HEK293 (cell line): ENCODE measurements around the gene CTIF.

Source experiments
- CTCF ChIA-PET: fragments of 350-600 bp; formaldehyde crosslinking; extraction: SDS; loops from one replicate; lab custom pipeline; 2021; ENCODE audit warnings: antibody characterized with exemption; lab: Yijun Ruan, JAX
- POLR2A ChIA-PET: fragments of 300-600 bp; formaldehyde crosslinking; extraction: SDS; loops from one replicate; lab custom pipeline; 2020; ENCODE audit warnings: antibody characterized with exemption, inconsistent platforms; lab: Yijun Ruan, JAX
- H3K27ac ChIP-seq: fragments of 200-500 bp; sonication (Bioruptor generic); 2 replicates; pipeline ENCODE4 v1.5.1; 2014; ENCODE audit warnings: low read depth, low read length, control low read depth, inconsistent platforms; ENCODE audit errors: extremely low read depth
- H3K36me3 ChIP-seq, 2 experiments: fragments of 200-500 bp in 1 of 2; sonication (Bioruptor generic) in 1 of 2; 1 replicate in 1 of 2; 2 replicates in 1 of 2; pipeline ENCODE4 v1.5.1; 2014 to 2017; ENCODE audit warnings: inconsistent platforms in 2 of 2, low read length in 2 of 2; ENCODE audit not compliant: control insufficient read depth in 2 of 2, insufficient read depth in 1 of 2
- H3K4me1 ChIP-seq: fragments of 200-500 bp; sonication (Bioruptor generic); 2 replicates; pipeline ENCODE4 v1.5.1; 2014; ENCODE audit warnings: mild to moderate bottlenecking, low read length, inconsistent platforms; ENCODE audit not compliant: control insufficient read depth, insufficient read depth
- H3K4me3 ChIP-seq: 2 replicates; pipeline ENCODE4 v1.5.1; 2011; ENCODE audit warnings: low read depth, mild to moderate bottlenecking, control low read depth, low read length, moderate library complexity
- H3K9me3 ChIP-seq: fragments of 200-500 bp; sonication (Bioruptor generic); 2 replicates; pipeline ENCODE4 v1.5.1; 2014; ENCODE audit warnings: low read depth, low read length, inconsistent platforms; ENCODE audit not compliant: control insufficient read depth, insufficient read depth
- CTCF ChIP-seq: fragments of 450-650 bp; formaldehyde crosslinking; IDR thresholded peaks from 2 replicates; pipeline ENCODE4 v1.5.1; 2016; ENCODE audit warnings: missing biosample characterization, missing genetic modification characterization
- MEIS1 ChIP-seq: sonication (generic); formaldehyde crosslinking; IDR thresholded peaks from 2 replicates; pipeline ENCODE4 v1.8.1; 2022; ENCODE audit warnings: missing genetic modification reagents, mild to moderate bottlenecking, borderline replicate concordance
- OVOL3 ChIP-seq: fragments of 450-650 bp; formaldehyde crosslinking; IDR thresholded peaks from 2 replicates; pipeline ENCODE4 v1.5.1; 2016; ENCODE audit warnings: missing biosample characterization, missing genetic modification characterization
- PATZ1 ChIP-seq: fragments of 450-650 bp; formaldehyde crosslinking; IDR thresholded peaks from 2 replicates; pipeline ENCODE4 v1.5.1; 2016; ENCODE audit warnings: missing biosample characterization, missing genetic modification characterization
- RBAK ChIP-seq: fragments of 450-650 bp; formaldehyde crosslinking; IDR thresholded peaks from 2 replicates; pipeline ENCODE4 v1.5.1; 2016; ENCODE audit warnings: missing biosample characterization, missing genetic modification characterization
- SCRT1 ChIP-seq: fragments of 450-650 bp; formaldehyde crosslinking; IDR thresholded peaks from 2 replicates; pipeline ENCODE4 v1.5.1; 2016; ENCODE audit warnings: missing biosample characterization, missing genetic modification characterization, borderline replicate concordance
- ZBTB1 ChIP-seq: fragments of 450-650 bp; formaldehyde crosslinking; IDR thresholded peaks from 2 replicates; pipeline ENCODE4 v1.5.1; 2016; ENCODE audit warnings: missing biosample characterization, missing genetic modification characterization
- ZBTB20 ChIP-seq: fragments of 450-650 bp; formaldehyde crosslinking; IDR thresholded peaks from 2 replicates; pipeline ENCODE4 v1.5.1; 2016; ENCODE audit warnings: missing biosample characterization, missing genetic modification characterization
- ZFP37 ChIP-seq: fragments of 450-650 bp; formaldehyde crosslinking; IDR thresholded peaks from 2 replicates; pipeline ENCODE4 v1.5.1; 2016; ENCODE audit warnings: missing biosample characterization, missing genetic modification characterization
- ZNF311 ChIP-seq: fragments of 450-650 bp; formaldehyde crosslinking; IDR thresholded peaks from 2 replicates; pipeline ENCODE4 v1.5.1; 2017; ENCODE audit warnings: missing biosample characterization, missing genetic modification characterization, borderline replicate concordance
- ZNF362 ChIP-seq: fragments of 450-650 bp; formaldehyde crosslinking; IDR thresholded peaks from 2 replicates; pipeline ENCODE4 v1.5.1; 2016; ENCODE audit warnings: missing biosample characterization, missing genetic modification characterization
- ZNF513 ChIP-seq: fragments of 450-650 bp; IDR thresholded peaks from 2 replicates; pipeline ENCODE4 v1.5.1; 2018; ENCODE audit warnings: missing biosample characterization, missing genetic modification characterization
- ZNF621 ChIP-seq: fragments of 450-650 bp; formaldehyde crosslinking; IDR thresholded peaks from 2 replicates; pipeline ENCODE4 v1.5.1; 2017; ENCODE audit warnings: missing biosample characterization, missing genetic modification characterization
- ZNF645 ChIP-seq: fragments of 450-650 bp; formaldehyde crosslinking; IDR thresholded peaks from 2 replicates; pipeline ENCODE4; 2016; ENCODE audit warnings: missing biosample characterization, missing genetic modification characterization
- ZNF658 ChIP-seq: fragments of 450-650 bp; formaldehyde crosslinking; IDR thresholded peaks from 2 replicates; pipeline ENCODE4; 2016; ENCODE audit warnings: missing biosample characterization, missing genetic modification characterization
- ZNF768 ChIP-seq: fragments of 450-650 bp; formaldehyde crosslinking; IDR thresholded peaks from 2 replicates; pipeline ENCODE4 v1.5.1; 2018; ENCODE audit warnings: missing biosample characterization, mild to moderate bottlenecking, missing genetic modification characterization
- ZSCAN4 ChIP-seq: fragments of 450-650 bp; formaldehyde crosslinking; IDR thresholded peaks from 2 replicates; pipeline ENCODE4 v1.5.1; 2017; ENCODE audit warnings: missing biosample characterization, missing genetic modification characterization
- ZSCAN5A ChIP-seq: fragments of 450-650 bp; formaldehyde crosslinking; IDR thresholded peaks from 2 replicates; pipeline ENCODE4 v1.5.1; 2016; ENCODE audit warnings: missing biosample characterization, missing genetic modification characterization
- ZXDB ChIP-seq: fragments of 450-650 bp; formaldehyde crosslinking; IDR thresholded peaks from 2 replicates; pipeline ENCODE4 v1.5.1; 2016; ENCODE audit warnings: missing biosample characterization, missing genetic modification characterization

Gene CTIF

GRCh38 chr18:48790226-48790863 lies 251.5 kb downstream of the CTIF start:
- Histone ChIP-seq H3K4me3 (no peak overlapping the region), H3K27ac (no peak overlapping the region), H3K36me3 (peaks cover 0 to 7% of the 10 kb centered on the region in 2 experiments; a peak in 1 of 3 replicates), H3K9me3 (no peaks in the 10 kb centered on the region), H3K4me1 (0 out of 2 replicates have a peak, but pooled peaks cover 3% of the 10 kb centered on the region)
- CTCF ChIA-PET: interaction anchor here (0.6 to 1.1 kb wide), 3 partner anchors 11 to 105 kb away, joined by 3 to 4 read pairs (median 3); no protein-coding TSS in a partner anchor
- POLR2A ChIA-PET: interaction anchor here (1.0 kb wide), 1 partner anchor 105 kb away, joined by 3 read pairs; no protein-coding TSS in a partner anchor
- TF ChIP-seq ZBTB20 (tag by site-specific recombination): no peak
- no peak for TF ChIP-seq ZSCAN5A (tag by site-specific recombination)
- no peak for TF ChIP-seq ZFP37 (tag by site-specific recombination)
- TF ChIP-seq ZNF513: no peak
- no peak for TF ChIP-seq ZXDB (tag by site-specific recombination)
- TF ChIP-seq ZNF658 (tag by site-specific recombination): no peak
- no peak for TF ChIP-seq ZNF311
- TF ChIP-seq OVOL3: no peak
- no peak for TF ChIP-seq CTCF
- no peak for TF ChIP-seq ZNF768 (tag by site-specific recombination)
- TF ChIP-seq MEIS1 (CRISPR knock-in tag): no peak
- TF ChIP-seq ZSCAN4: no peak
- TF ChIP-seq SCRT1: no peak
- TF ChIP-seq PATZ1 (tag by site-specific recombination): no peak
- TF ChIP-seq ZNF645 (tag by site-specific recombination): no peak
- no peak for TF ChIP-seq RBAK (tag by site-specific recombination)
- TF ChIP-seq ZNF362 (tag by site-specific recombination): no peak
- no peak for TF ChIP-seq ZBTB1
- no peak for TF ChIP-seq ZNF621 (tag by site-specific recombination)
